PC-9 (cell line): ENCODE results near the gene OCEL1. TPM values are rescaled to one million over a fixed set of nuclear protein-coding genes. Genes with fewer than 3 reads are reported as not detected.

Source experiments
- BruUV-seq: library from RNA; stranded (reverse); fragments of 400-500 nt; replicated peaks from 2 replicates; lab custom pipeline; 2021; lab: Mats Ljungman, UMichigan
- CTCF ChIA-PET: fragments of 300-600 bp; sonication (Branson Sonifier 250); formaldehyde crosslinking; loops from one replicate; lab custom pipeline; 2022; ENCODE audit warnings: antibody characterized with exemption; lab: Charles Lee
- POLR2A ChIA-PET: fragments of 300-600 bp; sonication (Branson Sonifier 250); formaldehyde crosslinking; loops from one replicate; lab custom pipeline; 2022; ENCODE audit warnings: antibody characterized with exemption; ENCODE audit not compliant: unreplicated experiment; lab: Charles Lee
- DNase-seq, 2 experiments: peaks; one replicate each; pipeline versions ENCODE4 v3.0.0 to v3.0.0-alpha.2; 2015 to 2022; ENCODE audit warnings: mixed read lengths in 1 of 2
- H2AFZ ChIP-seq: fragments of 200-600 bp; sonication (generic); 2 replicates; pipeline ENCODE4 v1.8.1; 2017; ENCODE audit warnings: antibody characterized with exemption
- H3F3A ChIP-seq: fragments of 200-600 bp; sonication (generic); 2 replicates; pipeline ENCODE4 v1.8.1; 2017; ENCODE audit warnings: antibody characterized with exemption, mild to moderate bottlenecking, low read depth; ENCODE audit not compliant: insufficient read depth
- H3K27ac ChIP-seq: fragments of 200-600 bp; sonication (generic); 2 replicates; pipeline ENCODE4 v1.6.1; 2016; ENCODE audit warnings: mixed run types
- H3K27me3 ChIP-seq: fragments of 200-600 bp; sonication (generic); 2 replicates; pipeline ENCODE4 v1.6.1; 2016; ENCODE audit warnings: low read depth, mixed run types; ENCODE audit not compliant: insufficient read depth
- H3K36me3 ChIP-seq: fragments of 200-600 bp; sonication (generic); 2 replicates; pipeline ENCODE4 v1.6.1; 2016; ENCODE audit warnings: low read depth, mixed run types
- H3K4me1 ChIP-seq: fragments of 200-600 bp; sonication (generic); replicated peaks from 2 replicates; pipeline ENCODE4 v1.6.1; 2016; ENCODE audit warnings: mixed run types; ENCODE audit not compliant: insufficient read depth
- H3K4me2 ChIP-seq: fragments of 200-600 bp; sonication (generic); 2 replicates; pipeline ENCODE4 v1.6.1; 2017; ENCODE audit warnings: mixed run types
- H3K4me3 ChIP-seq: fragments of 200-600 bp; sonication (generic); 2 replicates; pipeline ENCODE4 v1.6.1; 2016; ENCODE audit warnings: mixed run types
- H3K79me2 ChIP-seq: fragments of 200-600 bp; sonication (generic); 2 replicates; pipeline ENCODE4 v1.6.1; 2017; ENCODE audit warnings: low read depth, mixed run types
- H3K9me2 ChIP-seq: fragments of 200-600 bp; sonication (generic); 2 replicates; pipeline ENCODE4 v1.8.1; 2017; ENCODE audit warnings: mild to moderate bottlenecking; ENCODE audit not compliant: insufficient read depth
- H3K9me3 ChIP-seq: fragments of 200-600 bp; sonication (generic); 2 replicates; pipeline ENCODE4 v1.8.1; 2016; ENCODE audit warnings: low read depth; ENCODE audit not compliant: insufficient read depth
- H4K20me1 ChIP-seq: fragments of 200-600 bp; sonication (generic); 2 replicates; pipeline ENCODE4 v1.8.1; 2017; ENCODE audit not compliant: insufficient read depth
- EZH2 ChIP-seq: fragments of 200-600 bp; sonication (generic); IDR thresholded peaks from 2 replicates; pipeline ENCODE4 v1.8.0; 2017; ENCODE audit warnings: antibody characterized with exemption, low read depth
- intact Hi-C: fragments of 100-400 bp; cut with micrococcal nuclease; formaldehyde crosslinking; loops from one replicate; pipeline ENCODE4 v1.10.0; 2022; ENCODE audit not compliant: unreplicated experiment
- total RNA-seq: library from RNA; stranded (reverse); gene quantifications from 2 replicates; pipeline ENCODE4 v1.2.3, GENCODE V29; 2021
- TF ChIP-seq, protein P1 (sequence below): fragments of 200-600 bp; sonication (generic); conservative IDR thresholded peaks from 2 replicates; pipeline ENCODE4 v1.6.1; 2017; ENCODE audit warnings: mixed run types, antibody characterized with exemption, mild to moderate bottlenecking, moderate library complexity

OCEL1 gene
- total RNA-seq, 1 experiment from 2014 or later, result 30.6 TPM

GRCh38 chr19:17244618-17245534 is 18.9 kb downstream of the OCEL1 start:
- H3F3A ChIP-seq, result peaks cover 42% of the 10 kb centered on the region
- H3K27ac ChIP-seq, result peak overlapping the region; percentile 47
- H3K4me1 ChIP-seq, result peaks cover 69% of the 10 kb centered on the region
- intact Hi-C loops, result no loop called here
- H3K9me3 ChIP-seq, result no peaks in the 10 kb centered on the region
- no peaks in the 10 kb centered on the region for H3K9me2 ChIP-seq
- 0 out of 2 replicates have a peak, but pooled peaks cover 5% of the 10 kb centered on the region for H3K36me3 ChIP-seq
- peak overlapping the region; percentile 63; the same call in 1 of the 2 replicates for H2AFZ ChIP-seq
- peak overlapping the region; percentile 89 for H3K4me2 ChIP-seq
- CTCF ChIA-PET, result no interaction called here
- DNase-seq, result peak; percentile 34 to 53
- H3K27me3 ChIP-seq, result no peaks in the 10 kb centered on the region
- peak overlapping the region; percentile 82 for H3K4me3 ChIP-seq
- peaks cover 36% of the 10 kb centered on the region for H4K20me1 ChIP-seq
- BruUV-seq, result no TSS peak
- no peak for TF ChIP-seq EZH2
- TF ChIP-seq, protein P1, sequence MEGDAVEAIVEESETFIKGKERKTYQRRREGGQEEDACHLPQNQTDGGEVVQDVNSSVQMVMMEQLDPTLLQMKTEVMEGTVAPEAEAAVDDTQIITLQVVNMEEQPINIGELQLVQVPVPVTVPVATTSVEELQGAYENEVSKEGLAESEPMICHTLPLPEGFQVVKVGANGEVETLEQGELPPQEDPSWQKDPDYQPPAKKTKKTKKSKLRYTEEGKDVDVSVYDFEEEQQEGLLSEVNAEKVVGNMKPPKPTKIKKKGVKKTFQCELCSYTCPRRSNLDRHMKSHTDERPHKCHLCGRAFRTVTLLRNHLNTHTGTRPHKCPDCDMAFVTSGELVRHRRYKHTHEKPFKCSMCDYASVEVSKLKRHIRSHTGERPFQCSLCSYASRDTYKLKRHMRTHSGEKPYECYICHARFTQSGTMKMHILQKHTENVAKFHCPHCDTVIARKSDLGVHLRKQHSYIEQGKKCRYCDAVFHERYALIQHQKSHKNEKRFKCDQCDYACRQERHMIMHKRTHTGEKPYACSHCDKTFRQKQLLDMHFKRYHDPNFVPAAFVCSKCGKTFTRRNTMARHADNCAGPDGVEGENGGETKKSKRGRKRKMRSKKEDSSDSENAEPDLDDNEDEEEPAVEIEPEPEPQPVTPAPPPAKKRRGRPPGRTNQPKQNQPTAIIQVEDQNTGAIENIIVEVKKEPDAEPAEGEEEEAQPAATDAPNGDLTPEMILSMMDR, result no peak
- POLR2A ChIA-PET, result interaction anchor here (0.6 kb wide), 1 partner anchor 16 kb away, joined by 6 read pairs; no protein-coding TSS in a partner anchor
- H3K79me2 ChIP-seq, result peaks cover 58% of the 10 kb centered on the region

GRCh38 chr19:17245535-17245984 is 19.5 kb downstream of the OCEL1 start, which contains the start of gene NR2F6:
NR2F6 (minus strand) TSS chr19:17245919; CDS start chr19:17245220, 699 bp downstream.
- Histone ChIP-seq H3K27me3 (no peaks in the 10 kb centered on the region), H3K9me3 (no peaks in the 10 kb centered on the region), H3K4me2 (peak within 1 kb of the TSS; percentile 89), H3K9me2 (no peaks in the 10 kb centered on the region), H3K4me3 (peak within 1 kb of the TSS; percentile 82), H3K27ac (peak within 1 kb of the TSS; percentile 95), H3K4me1 (peaks cover 67% of the 10 kb centered on the region), H2AFZ (peak within 1 kb of the TSS; percentile 41; the same call in 1 of the 2 replicates), H3K36me3 (0 out of 2 replicates have a peak, but pooled peaks cover 5% of the 10 kb centered on the region), H4K20me1 (peaks cover 33% of the 10 kb centered on the region), H3K79me2 (peaks cover 51% of the 10 kb centered on the region), H3F3A (peaks cover 40% of the 10 kb centered on the region)
- BruUV-seq, result no TSS peak
- ChIA-PET POLR2A (no interaction called here), CTCF (no interaction called here)
- intact Hi-C loops, result no loop called here
- no peak for DNase-seq
- TF ChIP-seq, protein P1, result no peak
- no peak for TF ChIP-seq EZH2

- peak overlapping the region; percentile 86 for H3K4me2 ChIP-seq
- TF ChIP-seq, protein P1, result no peak
- no peak for TF ChIP-seq EZH2
- H3K36me3 ChIP-seq, result no peaks in the 10 kb centered on the region
- H3K4me3 ChIP-seq, result peak overlapping the region; percentile 61; the same call in 1 of the 2 replicates
- H2AFZ ChIP-seq, result peak overlapping the region; percentile 41; the same call in 1 of the 2 replicates
- H3K27me3 ChIP-seq, result no peaks in the 10 kb centered on the region
- intact Hi-C loops, result loop anchor here (1.0 to 2.0 kb wide), 2 partner anchors 14 to 20 kb away; partner anchors contain the start of gene BABAM1
- H3K4me1 ChIP-seq, result peaks cover 54% of the 10 kb centered on the region
- TSS peak; percentile 49 for BruUV-seq
- peak in 1 of 2 experiments; percentile 53 for DNase-seq
- H3K9me2 ChIP-seq, result no peaks in the 10 kb centered on the region
- POLR2A ChIA-PET, result interaction anchor here (0.5 kb wide), 1 partner anchor 21 kb away, joined by 3 read pairs; the partner anchor contains the start of gene OCEL1
- CTCF ChIA-PET, result no interaction called here
- peaks cover 37% of the 10 kb centered on the region for H3F3A ChIP-seq
- H4K20me1 ChIP-seq, result peaks cover 20% of the 10 kb centered on the region
- H3K9me3 ChIP-seq, result no peaks in the 10 kb centered on the region
- peaks cover 38% of the 10 kb centered on the region for H3K79me2 ChIP-seq
- H3K27ac ChIP-seq, result peak overlapping the region; percentile 95
These were observed 20.8 kb downstream of the OCEL1 start for GRCh38 chr19:17246681-17247425.
